Activated CD8-positive, alpha-beta T cell treated with anti-CD3 and anti-CD28 coated beads for 36 hours (primary cell): ENCODE measurements around the gene CA7. TPM values are rescaled to one million over a fixed set of nuclear protein-coding genes. Genes with fewer than 3 reads are reported as not detected.
A peak's percentile ranks its signal among the peaks of the same experiment; 100 is the strongest.

Source experiments
- ATAC-seq: fragments of 200-7000 bp; cut with Tn5 transposase; one replicate; pipeline ENCODE4 v1.10.0; 2021; ENCODE audit warnings: mild to moderate bottlenecking, moderate library complexity
- CTCF ChIA-PET: fragments of 350-600 bp; sonication (Branson Sonifier 250); formaldehyde crosslinking; loops from one replicate; lab custom pipeline; 2021; ENCODE audit warnings: antibody characterized with exemption; lab: Charles Lee
- POLR2A ChIA-PET: fragments of 350-600 bp; sonication (Branson Sonifier 250); formaldehyde crosslinking; loops from one replicate; lab custom pipeline; 2021; ENCODE audit warnings: antibody characterized with exemption; lab: Charles Lee
- DNase-seq: peaks from one replicate; pipeline ENCODE4 v3.0.0-alpha.2; 2020
- H3K27ac Mint-ChIP-seq: one replicate; pipeline ENCODE4 v1.8.0; 2021; ENCODE audit warnings: mild to moderate bottlenecking, mixed read lengths
- H3K27me3 Mint-ChIP-seq: one replicate; pipeline ENCODE4 v1.8.0; 2021; ENCODE audit warnings: mixed read lengths
- H3K36me3 Mint-ChIP-seq: one replicate; pipeline ENCODE4 v1.8.0; 2021; ENCODE audit warnings: low read depth, mixed read lengths
- H3K4me1 Mint-ChIP-seq: one replicate; pipeline ENCODE4 v1.8.0; 2021; ENCODE audit warnings: low read depth, mixed read lengths
- H3K4me3 Mint-ChIP-seq: one replicate; pipeline ENCODE4 v1.8.0; 2021; ENCODE audit warnings: mild to moderate bottlenecking, moderate library complexity, mixed read lengths
- H3K9me3 Mint-ChIP-seq: one replicate; pipeline ENCODE4 v1.8.0; 2021; ENCODE audit warnings: mixed read lengths
- CTCF ChIP-seq: fragments of 200-600 bp; IDR thresholded peaks from one replicate; pipeline ENCODE4 v1.8.0; 2022; ENCODE audit warnings: antibody characterized with exemption, mild to moderate bottlenecking
- intact Hi-C: fragments of 100-400 bp; cut with micrococcal nuclease; formaldehyde crosslinking; loops from one replicate; pipeline ENCODE4 v1.10.0; 2022
- total RNA-seq, 2 experiments: library from RNA; stranded (reverse); gene quantifications; one replicate each; pipeline ENCODE4 v1.2.3, GENCODE V29; 2021

CA7 gene
- total RNA-seq, result under 1 TPM in 1 of 2 experiments, not detected in 1; 0.27 TPM

GRCh38 chr16:66844342-66845079 lies at the start of gene CA7:
Gene CA7, plus strand, starts transcription at chr16:66844414. Its CDS starts 74 bp downstream, at chr16:66844488.
- TF ChIP-seq CTCF, result no peak
- ATAC-seq (peak; percentile 49), DNase-seq (no peak)
- H3K4me3 Mint-ChIP-seq, result peak within 1 kb of the TSS; percentile 43
- ChIA-PET POLR2A (interaction anchor here (1.6 kb wide), 1 partner anchor 10 kb away, joined by 5 read pairs; no protein-coding TSS in a partner anchor), CTCF (interaction anchor here (1.8 to 9.2 kb wide), 3 partner anchors 15 to 28 kb away, joined by 7 to 71 read pairs (median 16); partner anchors contain the start of gene NAE1)
- H3K36me3 Mint-ChIP-seq, result no peaks in the 10 kb centered on the region
- intact Hi-C loops, result no loop called here
- H3K27ac Mint-ChIP-seq, result no peak within 1 kb of the TSS
- no peaks in the 10 kb centered on the region for H3K9me3 Mint-ChIP-seq
- peaks cover 11% of the 10 kb centered on the region for H3K4me1 Mint-ChIP-seq
- peaks cover 40% of the 10 kb centered on the region for H3K27me3 Mint-ChIP-seq

GRCh38 chr16:66798161-66798560 lies 46.1 kb upstream of the CA7 start:
- no peak overlapping the region for H3K4me3 Mint-ChIP-seq
- CTCF ChIA-PET, result no interaction called here
- peaks cover 9% of the 10 kb centered on the region for H3K36me3 Mint-ChIP-seq
- no peaks in the 10 kb centered on the region for H3K9me3 Mint-ChIP-seq
- H3K27me3 Mint-ChIP-seq, result no peaks in the 10 kb centered on the region
- TF ChIP-seq CTCF, result no peak
- POLR2A ChIA-PET, result interaction anchor here (0.7 kb wide), 1 partner anchor 13 kb away, joined by 3 read pairs; no protein-coding TSS in a partner anchor
- DNase-seq (no peak), ATAC-seq (no peak)
- intact Hi-C loops, result no loop called here
- no peak overlapping the region for H3K27ac Mint-ChIP-seq
- no peaks in the 10 kb centered on the region for H3K4me1 Mint-ChIP-seq

- TF ChIP-seq CTCF, result no peak
- Mint-ChIP-seq H3K4me1 (no peaks in the 10 kb centered on the region), H3K27ac (no peak overlapping the region), H3K27me3 (no peaks in the 10 kb centered on the region), H3K9me3 (no peaks in the 10 kb centered on the region), H3K36me3 (peaks cover 30% of the 10 kb centered on the region), H3K4me3 (no peak overlapping the region)
- no peak for DNase-seq
- intact Hi-C loops, result no loop called here
- ChIA-PET CTCF (interaction anchor here (1.0 to 1.8 kb wide), 2 partner anchors 30 to 49 kb away, joined by 4 read pairs; partner anchors contain the start of genes DYNC1LI2 and NAE1), POLR2A (no interaction called here)
- ATAC-seq, result no peak
These were observed 43.4 kb upstream of the CA7 start for GRCh38 chr16:66800856-66801255.

- ChIA-PET POLR2A (interaction anchor here (0.6 kb wide), 1 partner anchor 293 kb away, joined by 3 read pairs; no protein-coding TSS in a partner anchor), CTCF (interaction anchor here (1.8 kb wide), 1 partner anchor 50 kb away, joined by 4 read pairs; the partner anchor contains the start of gene DYNC1LI2)
- Mint-ChIP-seq H3K27ac (no peak within 1 kb of the TSS), H3K4me1 (no peaks in the 10 kb centered on the region), H3K36me3 (peaks cover 31% of the 10 kb centered on the region), H3K27me3 (no peaks in the 10 kb centered on the region), H3K4me3 (no peak within 1 kb of the TSS), H3K9me3 (no peaks in the 10 kb centered on the region)
- DNase-seq (no peak), ATAC-seq (no peak)
- TF ChIP-seq CTCF, result no peak
- intact Hi-C loops, result no loop called here
These were observed 42.7 kb upstream of the CA7 start, which contains the start of gene TERB1 for GRCh38 chr16:66801320-66802105. Gene TERB1, minus strand, starts transcription at chr16:66801584. Its CDS starts 4,786 bp downstream, at chr16:66796798.
